Measurements from ENCODE around the gene STX10. TPM values are rescaled to one million over a fixed set of nuclear protein-coding genes. Genes with fewer than 3 reads are reported as not detected.

The STX10 gene
- total and polyA plus RNA-seq, 9 of the 15 experiments (the other 6 are each of a cell fraction or from before 2014, with no cell fraction given): 0.51 to 66.3 (median 31.0) TPM

DNA sequence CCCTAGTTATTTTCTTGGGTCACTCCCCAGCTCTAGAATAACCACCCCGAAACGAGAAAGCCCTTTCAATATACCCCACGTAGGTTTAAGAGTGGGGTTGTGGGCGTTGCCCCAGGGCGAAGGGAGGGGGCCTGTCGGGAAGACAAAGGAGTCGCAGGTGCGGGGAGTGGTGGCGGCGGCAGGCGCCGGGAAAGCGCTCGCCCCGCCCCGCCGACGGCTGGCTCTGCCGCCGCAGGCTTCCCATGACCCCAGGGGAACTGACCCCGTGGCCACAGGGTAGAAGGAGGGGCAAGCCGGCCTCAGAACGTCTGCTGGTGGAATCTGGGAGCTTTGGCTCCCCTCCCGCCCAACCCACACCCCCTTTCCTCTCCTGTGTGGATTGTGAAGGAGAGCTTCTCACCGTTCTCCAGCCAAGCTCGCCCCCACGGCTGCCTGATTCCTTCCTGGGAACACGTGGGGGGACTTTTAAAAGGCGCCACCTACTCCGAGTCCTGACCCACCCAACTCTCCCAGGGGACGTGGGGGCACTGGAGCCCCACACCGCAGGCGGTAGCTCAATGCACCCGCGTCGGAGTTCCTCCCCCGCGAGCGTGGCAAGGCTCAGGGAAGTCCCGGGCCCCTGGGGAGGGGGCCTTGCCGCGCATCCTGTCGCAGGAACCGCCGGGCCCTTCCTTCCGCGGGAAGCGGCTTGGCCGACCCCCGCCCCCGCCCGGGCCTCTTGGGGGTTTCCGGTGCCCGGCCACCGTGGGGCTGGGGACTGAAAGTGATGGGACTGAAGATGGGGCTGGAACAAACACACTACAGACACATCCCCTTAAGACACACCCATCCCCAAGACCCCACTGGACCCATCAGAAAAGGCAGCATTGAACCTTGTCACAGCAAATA, 5.5 kb upstream of the STX10 start (continued):
- TF ChIP-seq, protein P1, sequence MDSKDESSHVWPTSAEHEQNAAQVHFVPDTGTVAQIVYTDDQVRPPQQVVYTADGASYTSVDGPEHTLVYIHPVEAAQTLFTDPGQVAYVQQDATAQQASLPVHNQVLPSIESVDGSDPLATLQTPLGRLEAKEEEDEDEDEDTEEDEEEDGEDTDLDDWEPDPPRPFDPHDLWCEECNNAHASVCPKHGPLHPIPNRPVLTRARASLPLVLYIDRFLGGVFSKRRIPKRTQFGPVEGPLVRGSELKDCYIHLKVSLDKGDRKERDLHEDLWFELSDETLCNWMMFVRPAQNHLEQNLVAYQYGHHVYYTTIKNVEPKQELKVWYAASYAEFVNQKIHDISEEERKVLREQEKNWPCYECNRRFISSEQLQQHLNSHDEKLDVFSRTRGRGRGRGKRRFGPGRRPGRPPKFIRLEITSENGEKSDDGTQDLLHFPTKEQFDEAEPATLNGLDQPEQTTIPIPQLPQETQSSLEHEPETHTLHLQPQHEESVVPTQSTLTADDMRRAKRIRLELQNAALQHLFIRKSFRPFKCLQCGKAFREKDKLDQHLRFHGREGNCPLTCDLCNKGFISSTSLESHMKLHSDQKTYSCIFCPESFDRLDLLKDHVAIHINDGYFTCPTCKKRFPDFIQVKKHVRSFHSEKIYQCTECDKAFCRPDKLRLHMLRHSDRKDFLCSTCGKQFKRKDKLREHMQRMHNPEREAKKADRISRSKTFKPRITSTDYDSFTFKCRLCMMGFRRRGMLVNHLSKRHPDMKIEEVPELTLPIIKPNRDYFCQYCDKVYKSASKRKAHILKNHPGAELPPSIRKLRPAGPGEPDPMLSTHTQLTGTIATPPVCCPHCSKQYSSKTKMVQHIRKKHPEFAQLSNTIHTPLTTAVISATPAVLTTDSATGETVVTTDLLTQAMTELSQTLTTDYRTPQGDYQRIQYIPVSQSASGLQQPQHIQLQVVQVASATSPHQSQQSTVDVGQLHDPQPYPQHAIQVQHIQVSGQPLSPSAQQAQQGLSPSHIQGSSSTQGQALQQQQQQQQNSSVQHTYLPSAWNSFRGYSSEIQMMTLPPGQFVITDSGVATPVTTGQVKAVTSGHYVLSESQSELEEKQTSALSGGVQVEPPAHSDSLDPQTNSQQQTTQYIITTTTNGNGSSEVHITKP (IDR thresholded peaks at IDR 0.05; ENCODE audit: partially characterized antibody): no peak
- no peak for TF ChIP-seq ZNF24 (IDR thresholded peaks at IDR 0.05)
- TF ChIP-seq ZEB2 (IDR thresholded peaks at IDR 0.05): peak; percentile 82
- no peak for TF ChIP-seq ZNF224 (CRISPR knock-in tag; IDR thresholded peaks at IDR 0.05)
- TF ChIP-seq, protein P2, sequence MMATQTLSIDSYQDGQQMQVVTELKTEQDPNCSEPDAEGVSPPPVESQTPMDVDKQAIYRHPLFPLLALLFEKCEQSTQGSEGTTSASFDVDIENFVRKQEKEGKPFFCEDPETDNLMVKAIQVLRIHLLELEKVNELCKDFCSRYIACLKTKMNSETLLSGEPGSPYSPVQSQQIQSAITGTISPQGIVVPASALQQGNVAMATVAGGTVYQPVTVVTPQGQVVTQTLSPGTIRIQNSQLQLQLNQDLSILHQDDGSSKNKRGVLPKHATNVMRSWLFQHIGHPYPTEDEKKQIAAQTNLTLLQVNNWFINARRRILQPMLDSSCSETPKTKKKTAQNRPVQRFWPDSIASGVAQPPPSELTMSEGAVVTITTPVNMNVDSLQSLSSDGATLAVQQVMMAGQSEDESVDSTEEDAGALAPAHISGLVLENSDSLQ (IDR thresholded peaks at IDR 0.05): no peak
- TF ChIP-seq SMAD1 (IDR thresholded peaks at IDR 0.05; ENCODE audit: low read depth, low read length, partially characterized antibody): peak; percentile 60
- TF ChIP-seq, protein P3, sequence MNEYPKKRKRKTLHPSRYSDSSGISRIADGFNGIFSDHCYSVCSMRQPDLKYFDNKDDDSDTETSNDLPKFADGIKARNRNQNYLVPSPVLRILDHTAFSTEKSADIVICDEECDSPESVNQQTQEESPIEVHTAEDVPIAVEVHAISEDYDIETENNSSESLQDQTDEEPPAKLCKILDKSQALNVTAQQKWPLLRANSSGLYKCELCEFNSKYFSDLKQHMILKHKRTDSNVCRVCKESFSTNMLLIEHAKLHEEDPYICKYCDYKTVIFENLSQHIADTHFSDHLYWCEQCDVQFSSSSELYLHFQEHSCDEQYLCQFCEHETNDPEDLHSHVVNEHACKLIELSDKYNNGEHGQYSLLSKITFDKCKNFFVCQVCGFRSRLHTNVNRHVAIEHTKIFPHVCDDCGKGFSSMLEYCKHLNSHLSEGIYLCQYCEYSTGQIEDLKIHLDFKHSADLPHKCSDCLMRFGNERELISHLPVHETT (CRISPR knock-in tag; conservative IDR thresholded peaks at IDR 0.05 in 1 of 2, IDR thresholded peaks at IDR 0.05 in 1 of 2): peak in 1 of 2 experiments; percentile 67; a peak in 1 of 4 replicates
- no peak for TF ChIP-seq JUN (IDR thresholded peaks at IDR 0.05; ENCODE audit: borderline replicate concordance, low read depth, low read length)
- 0 out of 2 replicates have a peak, but pooled peaks have one; percentile 16 for TF ChIP-seq JUN (CRISPR knock-in tag; IDR thresholded peaks at IDR 0.05; ENCODE audit: borderline replicate concordance)
- TF ChIP-seq PYGO2 (tag; IDR thresholded peaks at IDR 0.05): no peak
- TF ChIP-seq, protein P4, sequence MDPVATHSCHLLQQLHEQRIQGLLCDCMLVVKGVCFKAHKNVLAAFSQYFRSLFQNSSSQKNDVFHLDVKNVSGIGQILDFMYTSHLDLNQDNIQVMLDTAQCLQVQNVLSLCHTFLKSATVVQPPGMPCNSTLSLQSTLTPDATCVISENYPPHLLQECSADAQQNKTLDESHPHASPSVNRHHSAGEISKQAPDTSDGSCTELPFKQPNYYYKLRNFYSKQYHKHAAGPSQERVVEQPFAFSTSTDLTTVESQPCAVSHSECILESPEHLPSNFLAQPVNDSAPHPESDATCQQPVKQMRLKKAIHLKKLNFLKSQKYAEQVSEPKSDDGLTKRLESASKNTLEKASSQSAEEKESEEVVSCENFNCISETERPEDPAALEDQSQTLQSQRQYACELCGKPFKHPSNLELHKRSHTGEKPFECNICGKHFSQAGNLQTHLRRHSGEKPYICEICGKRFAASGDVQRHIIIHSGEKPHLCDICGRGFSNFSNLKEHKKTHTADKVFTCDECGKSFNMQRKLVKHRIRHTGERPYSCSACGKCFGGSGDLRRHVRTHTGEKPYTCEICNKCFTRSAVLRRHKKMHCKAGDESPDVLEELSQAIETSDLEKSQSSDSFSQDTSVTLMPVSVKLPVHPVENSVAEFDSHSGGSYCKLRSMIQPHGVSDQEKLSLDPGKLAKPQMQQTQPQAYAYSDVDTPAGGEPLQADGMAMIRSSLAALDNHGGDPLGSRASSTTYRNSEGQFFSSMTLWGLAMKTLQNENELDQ (CRISPR knock-in tag; IDR thresholded peaks at IDR 0.05; ENCODE audit: borderline replicate concordance): peak; percentile 73; the same call in 1 of the 2 replicates
- TF ChIP-seq GTF2F1 (IDR thresholded peaks at IDR 0.05; ENCODE audit: low read depth, low read length): no peak
- TF ChIP-seq COPS2 (conservative IDR thresholded peaks at IDR 0.05): no peak
- TF ChIP-seq ZBTB7A (IDR thresholded peaks at IDR 0.05; ENCODE audit: borderline replicate concordance, control insufficient read depth, low read depth, low read length): peak; percentile 79
- TF ChIP-seq HOXB6 (CRISPR knock-in tag; IDR thresholded peaks at IDR 0.05; ENCODE audit: borderline replicate concordance): no peak
- TF ChIP-seq CBX1 (IDR thresholded peaks at IDR 0.05; ENCODE audit: low read depth): no peak; the same call in none of the 2 replicates
- 0 out of 2 replicates have a peak, but pooled peaks have one; percentile 35 for TF ChIP-seq KLF10 (CRISPR knock-in tag; IDR thresholded peaks at IDR 0.05)
- TF ChIP-seq SMAD3 (CRISPR knock-in tag; conservative IDR thresholded peaks at IDR 0.05): no peak
- peak; percentile 59 for TF ChIP-seq BHLHE40 (IDR thresholded peaks at IDR 0.05; ENCODE audit: low read length)

Data from K562 (cell line).